OCI-LY7 (cell line): Measurements from ENCODE around the gene CELF2.

Experiments
- CTCF ChIP-seq: fragments of 200-600 bp; sonication (generic); conservative IDR thresholded peaks from 2 replicates; pipeline ENCODE4 v1.5.1; 2014; ENCODE audit warnings: mild to moderate bottlenecking, antibody characterized with exemption, low read length, moderate library complexity, mixed read lengths
- EZH2phosphoT487 ChIP-seq: fragments of 200-600 bp; sonication (generic); IDR thresholded peaks from 2 replicates; pipeline ENCODE4 v1.6.1; 2018; ENCODE audit warnings: low read depth, borderline replicate concordance, mild to moderate bottlenecking, mixed run types, antibody characterized with exemption, low read length, moderate library complexity, mixed read lengths

GRCh38 chr10:11300563-11300962 is 282.9 kb downstream of the CELF2 start:
- TF ChIP-seq CTCF (no peak), EZH2phosphoT487 (no peak)
